Cerebellar cortex (tissue), 1 donor: ENCODE data around the gene GPALPP1.
"Not testable (repeated sequence)": the region's sequence is repeated elsewhere in the genome, so short reads cannot be mapped to it uniquely, and the experiment has no call there.

Experiments used
- DNase-seq: peaks from one replicate; pipeline ENCODE4 v3.0.0-alpha.2; 2015; ENCODE audit warnings: low spot score

GPALPP1 gene

DNA sequence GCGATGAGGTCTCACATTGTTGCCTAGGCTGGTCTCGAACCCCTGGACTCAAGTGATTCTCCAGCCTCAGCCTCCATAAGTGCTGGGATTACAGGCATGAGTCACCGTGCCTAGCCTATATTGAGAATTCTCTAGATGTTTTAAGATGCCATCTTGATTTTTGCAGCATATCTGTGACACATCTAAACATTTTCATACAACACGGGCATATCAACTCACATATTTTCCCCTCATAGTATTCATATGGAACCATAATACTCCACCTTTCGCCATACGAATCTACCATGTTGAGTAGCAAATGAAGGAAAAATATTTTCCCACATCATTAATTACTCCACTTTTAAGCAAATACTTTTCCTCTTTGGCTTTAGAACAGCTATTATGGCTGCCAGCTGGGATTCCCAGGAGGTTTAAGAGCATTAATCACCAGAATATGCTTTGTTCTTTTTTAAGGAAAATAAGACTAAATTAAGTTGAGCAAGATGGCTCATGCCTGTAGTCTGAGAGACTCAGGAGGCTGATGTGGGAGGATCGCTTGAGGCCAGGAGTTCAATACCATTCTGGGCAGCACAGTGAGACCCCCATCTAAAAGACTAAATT, 74.0 kb downstream of the GPALPP1 start:
- DNase-seq, result no peak

- DNase-seq, result not testable (repeated sequence)
Measured at GRCh38 chr13:45063889-45064288, 74.6 kb downstream of the GPALPP1 start.

GRCh38 chr13:45064889-45065288, 75.6 kb downstream of the GPALPP1 start:
- DNase-seq, result no peak

- no peak for DNase-seq
Measured at GRCh38 chr13:45068036-45069001, 79.0 kb downstream of the GPALPP1 start.

DNA sequence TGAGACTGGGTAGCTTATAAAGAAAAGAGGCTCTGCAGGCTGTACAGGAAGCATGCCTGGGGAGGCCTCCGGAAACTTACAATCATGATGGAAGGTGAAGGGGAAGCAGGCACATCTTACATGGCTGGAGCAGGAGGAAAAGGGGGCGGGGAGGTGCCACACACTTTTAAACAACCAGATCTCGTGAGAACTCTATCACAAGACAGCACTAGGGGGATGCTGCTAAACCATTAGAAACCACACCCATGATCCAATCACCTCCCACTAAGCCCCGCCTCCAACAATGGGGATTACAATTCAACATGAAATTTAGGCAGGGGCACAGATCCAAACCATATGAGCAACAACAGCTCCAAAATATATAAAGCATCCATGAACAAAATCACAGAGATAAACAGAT, 84.5 kb downstream of the GPALPP1 start:
- no peak for DNase-seq

DNA sequence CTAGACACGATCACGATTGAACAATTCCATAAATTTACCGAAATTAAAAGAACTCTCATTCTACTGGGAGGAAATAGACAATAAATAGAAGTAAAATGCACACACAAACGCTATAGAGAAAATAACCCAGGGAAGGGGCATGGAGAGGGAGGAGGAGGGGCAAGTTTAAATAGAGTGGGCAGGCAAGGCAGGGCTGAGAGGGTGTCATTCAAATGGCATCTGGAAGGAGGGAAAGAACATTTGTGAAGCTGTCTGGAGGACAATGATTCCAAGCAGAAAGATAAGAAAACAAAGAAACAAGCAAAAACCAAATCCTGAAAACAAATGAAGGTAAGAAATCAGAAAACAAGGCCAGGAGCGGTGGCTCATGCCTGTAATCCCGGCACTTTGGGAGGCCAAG, 85.4 kb downstream of the GPALPP1 start:
- DNase-seq, result no peak

DNA sequence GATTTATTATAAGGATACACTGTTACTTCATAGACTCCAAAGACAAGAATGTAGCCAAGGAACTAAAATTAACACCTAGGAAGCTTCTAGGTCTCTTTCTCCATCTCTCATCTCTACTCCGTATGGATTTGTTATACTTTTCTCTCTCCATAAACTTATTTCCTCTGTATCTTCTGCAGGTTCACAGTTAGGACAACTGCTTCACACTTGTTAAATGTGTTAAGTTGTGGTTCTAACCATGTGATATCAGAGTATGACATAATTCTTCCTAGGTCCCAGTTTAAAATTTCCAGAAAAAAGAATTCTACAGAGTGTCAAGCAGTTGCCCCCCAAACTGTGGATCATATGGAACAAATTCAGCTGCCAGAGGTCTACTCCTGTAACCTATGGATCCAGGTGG, 88.7 kb downstream of the GPALPP1 start:
- DNase-seq, result no peak
